Measurements from ENCODE around the gene SP6. TPM values are rescaled to one million over a fixed set of nuclear protein-coding genes. Genes with fewer than 3 reads are reported as not detected.

SP6 gene
- total RNA-seq, 1 experiment from 2014 or later = 3.1 TPM

DNA sequence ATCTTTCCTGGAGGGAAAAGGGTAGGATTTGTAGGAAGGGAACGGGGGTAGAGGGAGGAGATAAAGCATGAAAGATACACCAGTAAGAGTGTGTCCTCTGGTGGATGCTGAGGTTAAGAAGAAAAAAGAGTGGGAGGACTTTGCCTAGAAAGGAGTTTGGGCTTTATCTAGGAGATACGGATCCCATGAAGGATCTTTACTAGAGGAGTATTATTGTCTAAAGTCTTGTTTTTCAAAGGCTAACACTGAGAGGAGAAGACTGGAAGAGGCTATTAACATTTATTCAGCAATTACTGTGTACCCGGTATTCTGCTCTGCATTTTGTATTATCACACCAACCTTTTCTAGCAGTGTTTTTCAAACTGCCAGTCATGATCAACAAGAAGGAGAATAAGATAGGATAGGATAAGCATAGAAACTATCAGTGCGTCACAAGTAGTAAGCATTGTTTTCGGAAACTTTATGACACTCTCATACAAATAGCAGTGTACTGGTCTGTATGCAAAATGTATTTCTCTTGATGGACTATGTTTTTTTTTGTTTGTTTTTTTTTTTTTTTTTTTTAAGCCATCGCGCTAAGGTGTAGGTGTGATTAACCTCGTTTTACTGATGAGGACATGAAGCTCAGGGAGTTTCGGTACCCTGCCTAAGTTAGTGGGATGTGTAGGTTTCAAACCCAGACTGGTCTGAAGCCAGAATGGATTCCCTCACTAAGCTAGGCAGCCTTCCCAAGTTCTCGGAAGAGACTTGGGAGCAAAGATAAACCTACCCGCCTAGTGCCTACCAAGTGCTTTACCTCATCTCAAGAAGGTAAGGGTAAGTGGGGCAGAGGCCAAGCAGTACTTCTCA is 43.8 kb upstream of the SP6 start:
- Histone ChIP-seq H3K27ac (ENCODE audit: low read length) (peak overlapping the region; percentile 43), H3K4me3 (ENCODE audit: low read length) (peak overlapping the region; percentile 78), H3K9me2 (replicated peaks; ENCODE audit: low read length) (no peaks in the 10 kb centered on the region), H3K79me2 (ENCODE audit: low read length) (peaks cover 36% of the 10 kb centered on the region), H3K9me3 (ENCODE audit: low read length) (no peaks in the 10 kb centered on the region), H4K20me1 (ENCODE audit: low read length) (no peaks in the 10 kb centered on the region), H2AFZ (ENCODE audit: low read length) (peak overlapping the region; percentile 63), H3K36me3 (ENCODE audit: low read depth, low read length) (no peaks in the 10 kb centered on the region), H3K4me1 (ENCODE audit: insufficient read depth, low read length) (peaks cover 30% of the 10 kb centered on the region), H3F3A (ENCODE audit: low read length, unreplicated experiment) (no peaks in the 10 kb centered on the region), H3K4me2 (ENCODE audit: low read length) (peak overlapping the region; percentile 96), H3K27me3 (ENCODE audit: low read length) (no peaks in the 10 kb centered on the region), H3K9ac (ENCODE audit: low read length) (peak overlapping the region; percentile 83)
- ChIA-PET CTCF (interaction anchor here (0.7 to 1.7 kb wide), 7 partner anchors 52 to 1702 kb away, joined by 3 to 10 read pairs (median 6); partner anchors contain the start of genes CDK5RAP3, KANSL1 and SCRN2), POLR2A (ENCODE audit: unreplicated experiment) (interaction anchor here (0.6 to 1.3 kb wide), 2 partner anchors 47 to 61 kb away, joined by 3 to 11 read pairs; partner anchors contain the start of gene PNPO)
- BruUV-seq (replicated peaks) = no TSS peak
- ATAC-seq = no peak
- intact Hi-C loops (cut with micrococcal nuclease) = loop anchor here (1.0 kb wide), 1 partner anchor 54 kb away; no protein-coding TSS in a partner anchor
- DNase-seq = peak; percentile 23
- TF ChIP-seq EZH2phosphoT487 (IDR thresholded peaks at IDR 0.05; ENCODE audit: borderline replicate concordance, low read length) = no peak
- no peak for TF ChIP-seq EZH2 (IDR thresholded peaks at IDR 0.05; ENCODE audit: low read length, unreplicated experiment)
- TF ChIP-seq, protein P1, sequence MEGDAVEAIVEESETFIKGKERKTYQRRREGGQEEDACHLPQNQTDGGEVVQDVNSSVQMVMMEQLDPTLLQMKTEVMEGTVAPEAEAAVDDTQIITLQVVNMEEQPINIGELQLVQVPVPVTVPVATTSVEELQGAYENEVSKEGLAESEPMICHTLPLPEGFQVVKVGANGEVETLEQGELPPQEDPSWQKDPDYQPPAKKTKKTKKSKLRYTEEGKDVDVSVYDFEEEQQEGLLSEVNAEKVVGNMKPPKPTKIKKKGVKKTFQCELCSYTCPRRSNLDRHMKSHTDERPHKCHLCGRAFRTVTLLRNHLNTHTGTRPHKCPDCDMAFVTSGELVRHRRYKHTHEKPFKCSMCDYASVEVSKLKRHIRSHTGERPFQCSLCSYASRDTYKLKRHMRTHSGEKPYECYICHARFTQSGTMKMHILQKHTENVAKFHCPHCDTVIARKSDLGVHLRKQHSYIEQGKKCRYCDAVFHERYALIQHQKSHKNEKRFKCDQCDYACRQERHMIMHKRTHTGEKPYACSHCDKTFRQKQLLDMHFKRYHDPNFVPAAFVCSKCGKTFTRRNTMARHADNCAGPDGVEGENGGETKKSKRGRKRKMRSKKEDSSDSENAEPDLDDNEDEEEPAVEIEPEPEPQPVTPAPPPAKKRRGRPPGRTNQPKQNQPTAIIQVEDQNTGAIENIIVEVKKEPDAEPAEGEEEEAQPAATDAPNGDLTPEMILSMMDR (conservative IDR thresholded peaks at IDR 0.05; ENCODE audit: low read depth, low read length) = no peak

DNA sequence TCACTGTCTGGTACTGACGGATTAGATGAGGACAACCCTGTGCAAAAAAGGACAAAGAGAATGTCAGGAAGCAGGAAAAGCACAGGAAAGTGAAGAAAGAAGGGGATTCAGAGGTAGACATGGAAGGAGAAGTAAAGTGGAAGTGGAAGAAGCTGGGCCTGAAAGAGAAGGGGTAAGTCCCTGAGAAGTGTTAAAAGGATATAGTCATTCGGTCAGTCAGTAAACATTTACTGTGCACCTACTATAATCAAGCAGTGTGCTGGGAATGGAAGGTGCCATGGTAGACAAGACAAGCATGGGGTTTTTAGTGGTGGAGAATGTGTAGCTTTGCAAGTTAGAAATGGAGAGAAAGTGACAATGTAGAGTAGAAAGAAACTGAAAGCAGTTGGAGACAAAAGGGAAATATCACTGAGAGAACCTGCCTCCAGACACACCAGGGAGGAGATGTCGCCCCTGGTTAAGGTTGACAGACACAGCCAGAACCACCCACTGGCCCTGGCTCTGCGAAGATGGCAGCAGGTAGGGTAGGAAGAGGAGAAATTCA is 40.7 kb upstream of the SP6 start:
- Histone ChIP-seq H3K9me2 (replicated peaks; ENCODE audit: low read length) (no peaks in the 10 kb centered on the region), H3K4me3 (ENCODE audit: low read length) (no peak overlapping the region), H3K27ac (ENCODE audit: low read length) (no peak overlapping the region), H3K4me2 (ENCODE audit: low read length) (no peak overlapping the region), H4K20me1 (ENCODE audit: low read length) (no peaks in the 10 kb centered on the region), H3K9me3 (ENCODE audit: low read length) (no peaks in the 10 kb centered on the region), H3K4me1 (ENCODE audit: insufficient read depth, low read length) (peaks cover 19% of the 10 kb centered on the region), H3F3A (ENCODE audit: low read length, unreplicated experiment) (no peaks in the 10 kb centered on the region), H3K36me3 (ENCODE audit: low read depth, low read length) (no peaks in the 10 kb centered on the region), H3K27me3 (ENCODE audit: low read length) (no peaks in the 10 kb centered on the region), H3K79me2 (ENCODE audit: low read length) (peaks cover 12% of the 10 kb centered on the region), H3K9ac (ENCODE audit: low read length) (no peak overlapping the region), H2AFZ (ENCODE audit: low read length) (no peak overlapping the region)
- DNase-seq = no peak
- intact Hi-C loops (cut with micrococcal nuclease) = no loop called here
- ChIA-PET POLR2A (ENCODE audit: unreplicated experiment) (no interaction called here), CTCF (interaction anchor here (0.8 to 1.6 kb wide), 3 partner anchors 41 to 55 kb away, joined by 6 to 16 read pairs (median 9); partner anchors contain the start of genes SCRN2 and SP6)
- TF ChIP-seq EZH2phosphoT487 (IDR thresholded peaks at IDR 0.05; ENCODE audit: borderline replicate concordance, low read length) (no peak), EZH2 (IDR thresholded peaks at IDR 0.05; ENCODE audit: low read length, unreplicated experiment) (no peak)
- TF ChIP-seq, protein P1 (conservative IDR thresholded peaks at IDR 0.05; ENCODE audit: low read depth, low read length) = no peak
- BruUV-seq (replicated peaks) = no TSS peak
- no peak for ATAC-seq

All from PC-3 (cell line).